Caco-2 (cell line): ENCODE data around the gene SORCS2. TPM values are rescaled to one million over a fixed set of nuclear protein-coding genes. Genes with fewer than 3 reads are reported as not detected.

Experiments used
- BruUV-seq: library from RNA; stranded (reverse); fragments of 400-500 nt; replicated peaks from 2 replicates; lab custom pipeline; 2021; lab: Mats Ljungman, UMichigan
- CTCF ChIA-PET: fragments of 300-600 bp; sonication (Branson Sonifier 250); formaldehyde crosslinking; loops from one replicate; lab custom pipeline; 2022; ENCODE audit warnings: antibody characterized with exemption; lab: Charles Lee
- POLR2A ChIA-PET: fragments of 300-600 bp; sonication (Branson Sonifier 250); formaldehyde crosslinking; loops from one replicate; lab custom pipeline; 2022; ENCODE audit warnings: antibody characterized with exemption; lab: Charles Lee
- DNase-seq, 2 experiments: peaks; one replicate each; pipeline versions ENCODE4 v3.0.0 to v3.0.0-alpha.2; 2020 to 2022
- H3K27me3 ChIP-seq: replicated peaks from 2 replicates; pipeline ENCODE4 v1.6.0; 2011; ENCODE audit warnings: low read length; ENCODE audit not compliant: control insufficient read depth, insufficient read depth
- H3K36me3 ChIP-seq: 2 replicates; pipeline ENCODE4 v1.5.1; 2011; ENCODE audit warnings: low read length; ENCODE audit not compliant: control insufficient read depth, insufficient read depth
- H3K4me1 ChIP-seq: fragments of 250-450 bp; sonication (Bioruptor Pico); 2 replicates; pipeline ENCODE4 v1.5.1; 2020; ENCODE audit warnings: mild to moderate bottlenecking
- H3K4me3 ChIP-seq: 2 replicates; pipeline ENCODE4 v1.5.1; 2011; ENCODE audit warnings: low read depth, mild to moderate bottlenecking, control low read depth, low read length
- H3K9me3 ChIP-seq: fragments of 250-450 bp; sonication (Bioruptor Pico); 2 replicates; pipeline ENCODE4 v1.5.1; 2020; ENCODE audit warnings: mild to moderate bottlenecking, moderate library complexity
- H3K27ac Mint-ChIP-seq: one replicate; pipeline ENCODE4 v1.8.0; 2022; ENCODE audit warnings: mixed read lengths; ENCODE audit not compliant: unreplicated experiment
- H3K27me3 Mint-ChIP-seq: one replicate; pipeline ENCODE4 v1.8.0; 2022; ENCODE audit warnings: mixed read lengths; ENCODE audit not compliant: insufficient read depth, unreplicated experiment
- H3K36me3 Mint-ChIP-seq: one replicate; pipeline ENCODE4 v1.8.0; 2022; ENCODE audit warnings: mild to moderate bottlenecking, mixed read lengths; ENCODE audit not compliant: insufficient read depth, unreplicated experiment
- H3K4me1 Mint-ChIP-seq: one replicate; pipeline ENCODE4 v1.8.0; 2022; ENCODE audit warnings: low read depth, mixed read lengths; ENCODE audit not compliant: unreplicated experiment
- H3K4me3 Mint-ChIP-seq: one replicate; pipeline ENCODE4 v1.8.0; 2022; ENCODE audit warnings: mild to moderate bottlenecking, moderate library complexity, mixed read lengths; ENCODE audit not compliant: unreplicated experiment
- H3K9me3 Mint-ChIP-seq: one replicate; pipeline ENCODE4 v1.8.0; 2022; ENCODE audit warnings: mixed read lengths; ENCODE audit not compliant: unreplicated experiment
- CTCF ChIP-seq, 2 experiments: fragments of 200-600 bp in 1 of 2; IDR thresholded peaks; 1 replicate in 1 of 2; 2 replicates in 1 of 2; pipeline versions ENCODE4 v1.5.1 to v1.8.0; 2011 to 2022; ENCODE audit warnings: antibody characterized with exemption in 1 of 2, control low read depth in 1 of 2, inconsistent platforms in 1 of 2, low read depth in 1 of 2, low read length in 1 of 2, mild to moderate bottlenecking in 1 of 2, moderate library complexity in 1 of 2; ENCODE audit not compliant: insufficient read depth in 1 of 2, severe bottlenecking in 1 of 2, unreplicated experiment in 1 of 2
- intact Hi-C: fragments of 100-400 bp; cut with micrococcal nuclease; formaldehyde crosslinking; loops from one replicate; pipeline ENCODE4 v1.10.0; 2022; ENCODE audit not compliant: unreplicated experiment
- total RNA-seq: library from RNA; stranded (reverse); gene quantifications from 2 replicates; pipeline ENCODE4 v1.2.3, GENCODE V29; 2022

Gene SORCS2
- total RNA-seq, 1 experiment from 2014 or later, result 1.6 TPM

- POLR2A ChIA-PET, result no interaction called here
- Mint-ChIP-seq H3K27me3 (peaks cover 4% of the 10 kb centered on the region), H3K36me3 (no peaks in the 10 kb centered on the region), H3K4me1 (no peaks in the 10 kb centered on the region), H3K9me3 (no peaks in the 10 kb centered on the region), H3K4me3 (no peak overlapping the region), H3K27ac (no peak overlapping the region)
- intact Hi-C loops, result no loop called here
- no peak overlapping the region for H3K4me3 ChIP-seq
- CTCF ChIA-PET, result no interaction called here
- H3K27me3 ChIP-seq, result no peaks in the 10 kb centered on the region
- DNase-seq, result no peak
- H3K9me3 ChIP-seq, result no peaks in the 10 kb centered on the region
- no peak for TF ChIP-seq CTCF (IDR thresholded peaks at IDR 0.05; ENCODE audit: insufficient read depth in 1 of 2, low read depth in 1 of 2, low read length in 1 of 2, severe bottlenecking in 1 of 2, unreplicated experiment in 1 of 2)
- H3K36me3 ChIP-seq, result no peaks in the 10 kb centered on the region
- no peaks in the 10 kb centered on the region for H3K4me1 ChIP-seq
- no TSS peak for BruUV-seq
These were observed 313.0 kb downstream of the SORCS2 start for GRCh38 chr4:7505116-7505900.

- no peaks in the 10 kb centered on the region for H3K36me3 Mint-ChIP-seq
- no peak overlapping the region for H3K4me3 Mint-ChIP-seq
- no peaks in the 10 kb centered on the region for H3K27me3 ChIP-seq
- H3K27ac Mint-ChIP-seq, result no peak overlapping the region
- ChIA-PET CTCF (no interaction called here), POLR2A (no interaction called here)
- no peaks in the 10 kb centered on the region for H3K4me1 Mint-ChIP-seq
- BruUV-seq, result no TSS peak
- DNase-seq, result no peak
- no peaks in the 10 kb centered on the region for H3K9me3 ChIP-seq
- intact Hi-C loops, result no loop called here
- no peak overlapping the region for H3K4me3 ChIP-seq
- no peaks in the 10 kb centered on the region for H3K9me3 Mint-ChIP-seq
- no peaks in the 10 kb centered on the region for H3K36me3 ChIP-seq
- no peaks in the 10 kb centered on the region for H3K4me1 ChIP-seq
- TF ChIP-seq CTCF (IDR thresholded peaks at IDR 0.05; ENCODE audit: insufficient read depth in 1 of 2, low read depth in 1 of 2, low read length in 1 of 2, severe bottlenecking in 1 of 2, unreplicated experiment in 1 of 2), result no peak
- peaks cover 4% of the 10 kb centered on the region for H3K27me3 Mint-ChIP-seq
These were observed 313.8 kb downstream of the SORCS2 start for GRCh38 chr4:7506119-7506518.

- Histone ChIP-seq H3K4me3 (no peak overlapping the region), H3K4me1 (no peaks in the 10 kb centered on the region), H3K27me3 (no peaks in the 10 kb centered on the region), H3K36me3 (no peaks in the 10 kb centered on the region), H3K9me3 (no peaks in the 10 kb centered on the region)
- Mint-ChIP-seq H3K27ac (no peak overlapping the region), H3K4me3 (no peak overlapping the region), H3K27me3 (peaks cover 4% of the 10 kb centered on the region), H3K36me3 (no peaks in the 10 kb centered on the region), H3K4me1 (no peaks in the 10 kb centered on the region), H3K9me3 (no peaks in the 10 kb centered on the region)
- no TSS peak for BruUV-seq
- no peak for DNase-seq
- intact Hi-C loops, result no loop called here
- no peak for TF ChIP-seq CTCF (IDR thresholded peaks at IDR 0.05; ENCODE audit: insufficient read depth in 1 of 2, low read depth in 1 of 2, low read length in 1 of 2, severe bottlenecking in 1 of 2, unreplicated experiment in 1 of 2)
- CTCF ChIA-PET, result no interaction called here
- POLR2A ChIA-PET, result no interaction called here
These were observed 314.2 kb downstream of the SORCS2 start for GRCh38 chr4:7506572-7506971.
